K562 (cell line): Measurements from ENCODE around the gene CKLF. TPM values are rescaled to one million over a fixed set of nuclear protein-coding genes. Genes with fewer than 3 reads are reported as not detected.

Experiments used
- ATAC-seq: fragments of 200-7000 bp; cut with Tn5 transposase; 3 replicates; pipeline ENCODE4 v1.9.1; 2020; ENCODE audit warnings: moderate library complexity
- BruUV-seq: library from RNA; stranded (reverse); fragments of 400-500 nt; replicated peaks from 2 replicates; lab custom pipeline; 2021; lab: Mats Ljungman, UMichigan
- CTCF ChIA-PET: fragments of 300-600 bp; formaldehyde crosslinking; extraction: SDS; loops from one replicate; lab custom pipeline; 2021; ENCODE audit warnings: low intra/inter-chr PET ratio; lab: Yijun Ruan, JAX
- POLR2A ChIA-PET: fragments of 300-600, 350-650 bp; sonication (Branson Sonifier 250); formaldehyde crosslinking; extraction: SDS; loops from one replicate; lab custom pipeline; 2021; ENCODE audit warnings: antibody characterized with exemption, inconsistent platforms; lab: Yijun Ruan, JAX
- DNase-seq, 4 experiments: peaks; one replicate each; pipeline versions ENCODE4 v3.0.0 to v3.0.0-alpha.2; 2011 to 2018; ENCODE audit warnings: low spot score in 3 of 4, mixed read lengths in 3 of 4; ENCODE audit errors: extremely low read depth in 1 of 4
- FAIRE-seq: peaks from 2 replicates; lab custom pipeline; 2011; peaks lifted over from hg19 to GRCh38; lab: Jason Lieb, UNC
- H2AFZ ChIP-seq: 2 replicates; pipeline ENCODE4 v1.6.0; 2011; ENCODE audit warnings: low read depth, low read length, control low read depth, inconsistent platforms
- H3K27ac ChIP-seq: fragments of 200-600 bp; 3 replicates; pipeline ENCODE4 v1.8.0; 2011; ENCODE audit warnings: low read depth, mild to moderate bottlenecking, control low read depth, inconsistent platforms, low read length, moderate library complexity, mixed read lengths; ENCODE audit errors: extremely low read depth
- H3K27me3 ChIP-seq, 2 experiments: fragments of 300-600 bp in 1 of 2; 2 replicates in 1 of 2; 3 replicates in 1 of 2; pipeline versions ENCODE4 v1.6.0 to v1.8.0; 2011; ENCODE audit warnings: inconsistent platforms in 2 of 2, low read length in 2 of 2, mild to moderate bottlenecking in 1 of 2, mixed read lengths in 1 of 2, moderate library complexity in 1 of 2; ENCODE audit not compliant: control insufficient read depth in 2 of 2, insufficient read depth in 2 of 2
- H3K36me3 ChIP-seq: fragments of 300-600 bp; 3 replicates; pipeline ENCODE4 v1.8.0; 2011; ENCODE audit warnings: mild to moderate bottlenecking, low read length, inconsistent platforms; ENCODE audit not compliant: control insufficient read depth, insufficient read depth
- H3K4me1 ChIP-seq, 2 experiments: fragments of 200-600 bp in 1 of 2; replicated peaks in 1 of 2; 2 replicates in 1 of 2; 3 replicates in 1 of 2; pipeline versions ENCODE4 v1.5.1 to v1.8.0; 2011; ENCODE audit warnings: inconsistent platforms in 2 of 2, low read length in 2 of 2, mild to moderate bottlenecking in 1 of 2, mixed read lengths in 1 of 2, moderate library complexity in 1 of 2; ENCODE audit not compliant: control insufficient read depth in 2 of 2, insufficient read depth in 2 of 2
- H3K4me2 ChIP-seq: 2 replicates; pipeline ENCODE4 v1.6.1; 2011; ENCODE audit warnings: low read length, control low read depth, inconsistent platforms, mixed read lengths; ENCODE audit not compliant: insufficient read depth
- H3K4me3 ChIP-seq: fragments of 200-600 bp; sonication (generic), shearing (Covaris generic); 2 replicates; pipeline ENCODE4 v1.5.1; 2016; ENCODE audit warnings: control low read depth, inconsistent platforms
- H3K79me2 ChIP-seq: fragments of 200-600 bp; 3 replicates; pipeline ENCODE4 v1.8.0; 2011; ENCODE audit warnings: low read length, inconsistent platforms; ENCODE audit not compliant: control insufficient read depth, insufficient read depth
- H3K9ac ChIP-seq, 2 experiments: 2 replicates each; pipeline versions ENCODE4 v1.6.0 to v1.6.1; 2011; ENCODE audit warnings: low read depth in 2 of 2, low read length in 2 of 2, control low read depth in 1 of 2, inconsistent platforms in 1 of 2, mild to moderate bottlenecking in 1 of 2, mixed read lengths in 1 of 2; ENCODE audit not compliant: insufficient read depth in 1 of 2
- H3K9me1 ChIP-seq: one replicate; pipeline ENCODE4 v1.6.0; 2011; ENCODE audit warnings: inconsistent platforms, mild to moderate bottlenecking, low read length, moderate library complexity; ENCODE audit not compliant: control insufficient read depth, insufficient read depth
- H3K9me3 ChIP-seq: replicated peaks from 2 replicates; pipeline ENCODE4 v1.5.1; 2011; ENCODE audit warnings: low read depth, low read length, inconsistent platforms; ENCODE audit not compliant: control insufficient read depth, insufficient read depth
- H4K20me1 ChIP-seq: replicated peaks from 2 replicates; pipeline ENCODE4 v1.6.1; 2011; ENCODE audit warnings: low read length, inconsistent platforms, mixed read lengths; ENCODE audit not compliant: control insufficient read depth, insufficient read depth
- SMARCC2 ChIP-seq: fragments of 450-650 bp; IDR thresholded peaks from 2 replicates; pipeline ENCODE4 v1.6.1; 2017; ENCODE audit warnings: antibody characterized with exemption, moderate library complexity, mild to moderate bottlenecking, low read depth
- WGBS: fragments of 100-300 bp; shearing (Covaris generic); methylation state at CpG from one replicate; pipeline ENCODE4 v1.1.6; 2016; ENCODE audit warnings: low coverage, mixed read lengths; ENCODE audit not compliant: insufficient coverage; ENCODE audit errors: missing lambda C conversion rate; 5-methylcytosine and 5-hydroxymethylcytosine counted together
- in situ Hi-C: fragments of 300-500 bp; cut with MboI; formaldehyde crosslinking; loops from 4 replicates; pipeline ENCODE4 v1.15.0; 2018; ENCODE audit warnings: inconsistent platforms, mixed read lengths
- intact Hi-C: fragments of 100-400 bp; cut with micrococcal nuclease; formaldehyde crosslinking; loops from 2 replicates; pipeline ENCODE4 v1.14.2; 2022
- polyA plus RNA-seq, 8 experiments: library from polyadenylated mRNA; depleted of rRNA in 4 of 8; stranded (reverse) in 5 of 8; unstranded in 3 of 8; fragments of >200 nt; fragmentation: Nextera tagmentation in 2 of 8; fragmentation: Illumina TruSeq in 1 of 8; extraction: Ambion mirVana in 2 of 8; extraction: Trizol in 1 of 8; gene quantifications; 2 replicates each; pipeline versions ENCODE4 v1.2.1 to v1.2.3, GENCODE V29; 2011 to 2014; ENCODE audit warnings: inconsistent platforms in 1 of 8, missing spikeins in 1 of 8
- total RNA-seq, 7 experiments: library from RNA; depleted of rRNA in 6 of 7; stranded (reverse); fragments of >200 nt in 6 of 7; fragmentation: Illumina TruSeq in 2 of 7; extraction: Trizol in 2 of 7; gene quantifications; 2 replicates each; pipeline versions ENCODE4 v1.2.1 to v1.2.3, GENCODE V29; 2011 to 2021; ENCODE audit warnings: low replicate concordance in 1 of 7
- TF ChIP-seq, protein P1 (sequence below): sonication (generic); formaldehyde crosslinking; IDR thresholded peaks from 2 replicates; pipeline ENCODE4 v1.8.0; 2022; ENCODE audit warnings: mild to moderate bottlenecking, missing genetic modification reagents, borderline replicate concordance
- TF ChIP-seq, protein P2 (sequence below): sonication (generic); formaldehyde crosslinking; IDR thresholded peaks from 2 replicates; pipeline ENCODE4 v1.9.0; 2022; ENCODE audit warnings: mild to moderate bottlenecking, missing genetic modification reagents
- TF ChIP-seq, protein P3 (sequence below): sonication (generic); formaldehyde crosslinking; IDR thresholded peaks from 2 replicates; pipeline ENCODE4 v1.8.1; 2022; ENCODE audit warnings: missing genetic modification reagents

Gene CKLF
- total and polyA plus RNA-seq, 9 of the 15 experiments (the other 6 are each of a cell fraction or from before 2014, with no cell fraction given), result 84.8 to 322 (median 118) TPM

DNA sequence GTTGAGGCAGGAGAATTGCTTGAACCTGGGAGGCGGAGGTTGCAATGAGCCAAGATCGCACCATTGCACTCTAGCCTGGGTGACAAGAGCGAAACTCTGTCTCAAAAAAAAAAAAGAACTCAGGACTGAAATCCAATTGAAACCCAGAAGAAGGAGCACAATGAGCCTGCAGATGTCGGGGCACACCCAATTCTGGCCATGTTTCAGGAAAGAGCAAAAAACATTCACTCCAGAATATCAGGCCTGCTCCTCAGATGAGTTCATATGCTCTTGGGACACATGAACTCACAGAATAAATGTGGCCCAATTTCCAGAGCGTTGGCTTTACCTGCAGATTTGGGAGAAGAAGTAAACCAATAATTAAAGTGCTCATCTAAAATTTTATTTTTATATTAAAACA lies 23.9 kb downstream of the CKLF start:
- TF ChIP-seq, protein P1, sequence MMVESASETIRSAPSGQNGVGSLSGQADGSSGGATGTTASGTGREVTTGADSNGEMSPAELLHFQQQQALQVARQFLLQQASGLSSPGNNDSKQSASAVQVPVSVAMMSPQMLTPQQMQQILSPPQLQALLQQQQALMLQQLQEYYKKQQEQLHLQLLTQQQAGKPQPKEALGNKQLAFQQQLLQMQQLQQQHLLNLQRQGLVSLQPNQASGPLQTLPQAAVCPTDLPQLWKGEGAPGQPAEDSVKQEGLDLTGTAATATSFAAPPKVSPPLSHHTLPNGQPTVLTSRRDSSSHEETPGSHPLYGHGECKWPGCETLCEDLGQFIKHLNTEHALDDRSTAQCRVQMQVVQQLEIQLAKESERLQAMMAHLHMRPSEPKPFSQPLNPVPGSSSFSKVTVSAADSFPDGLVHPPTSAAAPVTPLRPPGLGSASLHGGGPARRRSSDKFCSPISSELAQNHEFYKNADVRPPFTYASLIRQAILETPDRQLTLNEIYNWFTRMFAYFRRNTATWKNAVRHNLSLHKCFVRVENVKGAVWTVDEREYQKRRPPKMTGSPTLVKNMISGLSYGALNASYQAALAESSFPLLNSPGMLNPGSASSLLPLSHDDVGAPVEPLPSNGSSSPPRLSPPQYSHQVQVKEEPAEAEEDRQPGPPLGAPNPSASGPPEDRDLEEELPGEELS (CRISPR knock-in tag), result no peak
- TF ChIP-seq, protein P2, sequence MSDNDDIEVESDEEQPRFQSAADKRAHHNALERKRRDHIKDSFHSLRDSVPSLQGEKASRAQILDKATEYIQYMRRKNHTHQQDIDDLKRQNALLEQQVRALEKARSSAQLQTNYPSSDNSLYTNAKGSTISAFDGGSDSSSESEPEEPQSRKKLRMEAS (CRISPR knock-in tag), result no peak
- TF ChIP-seq SMARCC2, result no peak
- TF ChIP-seq, protein P3, sequence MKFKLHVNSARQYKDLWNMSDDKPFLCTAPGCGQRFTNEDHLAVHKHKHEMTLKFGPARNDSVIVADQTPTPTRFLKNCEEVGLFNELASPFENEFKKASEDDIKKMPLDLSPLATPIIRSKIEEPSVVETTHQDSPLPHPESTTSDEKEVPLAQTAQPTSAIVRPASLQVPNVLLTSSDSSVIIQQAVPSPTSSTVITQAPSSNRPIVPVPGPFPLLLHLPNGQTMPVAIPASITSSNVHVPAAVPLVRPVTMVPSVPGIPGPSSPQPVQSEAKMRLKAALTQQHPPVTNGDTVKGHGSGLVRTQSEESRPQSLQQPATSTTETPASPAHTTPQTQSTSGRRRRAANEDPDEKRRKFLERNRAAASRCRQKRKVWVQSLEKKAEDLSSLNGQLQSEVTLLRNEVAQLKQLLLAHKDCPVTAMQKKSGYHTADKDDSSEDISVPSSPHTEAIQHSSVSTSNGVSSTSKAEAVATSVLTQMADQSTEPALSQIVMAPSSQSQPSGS (CRISPR knock-in tag), result no peak
- no peaks in the 10 kb centered on the region for H3K79me2 ChIP-seq
- intact Hi-C loops, result no loop called here
- FAIRE-seq (no peak), ATAC-seq (no peak), DNase-seq (no peak)
- H3K9me1 ChIP-seq, result no peaks in the 10 kb centered on the region
- H3K27me3 ChIP-seq, result peaks cover 4 to 16% of the 10 kb centered on the region in 2 experiments; a peak in 4 of 5 replicates
- no peak overlapping the region for H3K27ac ChIP-seq
- CTCF ChIA-PET, result no interaction called here
- no peaks in the 10 kb centered on the region for H4K20me1 ChIP-seq
- BruUV-seq, result no TSS peak
- H3K4me1 ChIP-seq, result peaks cover 13 to 15% of the 10 kb centered on the region in 2 experiments
- in situ Hi-C loops, result no loop called here
- no peaks in the 10 kb centered on the region for H3K36me3 ChIP-seq
- no peak overlapping the region for H3K4me3 ChIP-seq
- H2AFZ ChIP-seq, result no peak overlapping the region
- no peak overlapping the region for H3K9ac ChIP-seq
- 63% methylated on average over 5 of the region's 5 CpGs for WGBS
- POLR2A ChIA-PET, result interaction anchor here (0.6 kb wide), 1 partner anchor 9 kb away, joined by 3 read pairs; no protein-coding TSS in a partner anchor
- H3K9me3 ChIP-seq, result no peaks in the 10 kb centered on the region
- no peak overlapping the region for H3K4me2 ChIP-seq
